IMR-90 (cell line): Measurements from ENCODE around the gene C2orf68. TPM values are rescaled to one million over a fixed set of nuclear protein-coding genes. Genes with fewer than 3 reads are reported as not detected.

ENCODE experiments used
- ATAC-seq: fragments of 200-7000 bp; cut with Tn5 transposase; 2 replicates; pipeline ENCODE4 v1.9.1; 2020; ENCODE audit warnings: low read depth, mild to moderate bottlenecking, moderate library complexity
- BruUV-seq: library from RNA; stranded (reverse); fragments of 400-500 nt; replicated peaks from 2 replicates; lab custom pipeline; 2021; lab: Mats Ljungman, UMichigan
- CTCF ChIA-PET: fragments of 300-600 bp; formaldehyde crosslinking; extraction: SDS; loops from one replicate; lab custom pipeline; 2021; ENCODE audit warnings: antibody characterized with exemption; lab: Yijun Ruan, JAX
- POLR2A ChIA-PET: fragments of 300-600 bp; sonication (Branson Sonifier 250); formaldehyde crosslinking; loops from one replicate; lab custom pipeline; 2022; ENCODE audit warnings: antibody characterized with exemption; ENCODE audit not compliant: unreplicated experiment; lab: Charles Lee
- DNase-seq: peaks from one replicate; pipeline ENCODE4 v3.0.0; 2013
- H2AFZ ChIP-seq: replicated peaks from 2 replicates; pipeline ENCODE3; 2013; ENCODE audit warnings: low read length, mild to moderate bottlenecking; ENCODE audit not compliant: poor library complexity
- H2AK5ac ChIP-seq: 2 replicates; pipeline ENCODE4 v1.6.1; 2013; ENCODE audit warnings: low read depth, low read length, inconsistent platforms
- H2AK9ac ChIP-seq: replicated peaks from 2 replicates; pipeline ENCODE3; 2013; ENCODE audit warnings: mild to moderate bottlenecking, low read depth, low read length, moderate library complexity; ENCODE audit not compliant: poor library complexity
- H2BK120ac ChIP-seq: 2 replicates; pipeline ENCODE4 v1.6.1; 2013; ENCODE audit warnings: low read depth, low read length, inconsistent platforms
- H2BK15ac ChIP-seq: 3 replicates; pipeline ENCODE4 v1.6.1; 2013; ENCODE audit warnings: low read depth, low read length, inconsistent platforms
- H2BK20ac ChIP-seq: 2 replicates; pipeline ENCODE4 v1.6.1; 2013; ENCODE audit warnings: low read depth, mild to moderate bottlenecking, inconsistent platforms, low read length, moderate library complexity
- H2BK5ac ChIP-seq: 2 replicates; pipeline ENCODE4 v1.6.1; 2013; ENCODE audit warnings: mild to moderate bottlenecking, low read depth, low read length, inconsistent platforms; ENCODE audit not compliant: poor library complexity, severe bottlenecking
- H3K14ac ChIP-seq: replicated peaks from 2 replicates; pipeline ENCODE4 v1.6.1; 2013; ENCODE audit warnings: low read depth, low read length, inconsistent platforms
- H3K18ac ChIP-seq: 2 replicates; pipeline ENCODE4 v1.6.1; 2013; ENCODE audit warnings: low read depth, low read length, control low read depth
- H3K23ac ChIP-seq: 2 replicates; pipeline ENCODE4 v1.6.1; 2013; ENCODE audit warnings: low read depth, low read length, inconsistent platforms
- H3K27ac ChIP-seq: 2 replicates; pipeline ENCODE4 v1.5.1; 2013; ENCODE audit warnings: mild to moderate bottlenecking, control low read depth, low read length; ENCODE audit not compliant: insufficient read depth
- H3K27me3 ChIP-seq: 2 replicates; pipeline ENCODE4 v1.6.1; 2013; ENCODE audit warnings: low read length; ENCODE audit not compliant: control insufficient read depth, insufficient read depth
- H3K36me3 ChIP-seq: 2 replicates; pipeline ENCODE4 v1.6.1; 2013; ENCODE audit warnings: low read length, mixed read lengths; ENCODE audit not compliant: control insufficient read depth, insufficient read depth
- H3K4ac ChIP-seq: 2 replicates; pipeline ENCODE4 v1.6.1; 2013; ENCODE audit warnings: low read depth, low read length, inconsistent platforms
- H3K4me1 ChIP-seq: 2 replicates; pipeline ENCODE4 v1.6.1; 2013; ENCODE audit warnings: low read length, mixed read lengths; ENCODE audit not compliant: control insufficient read depth, insufficient read depth
- H3K4me2 ChIP-seq: 2 replicates; pipeline ENCODE4 v1.6.1; 2013; ENCODE audit warnings: low read depth, mild to moderate bottlenecking, control low read depth, low read length, moderate library complexity
- H3K4me3 ChIP-seq: 2 replicates; pipeline ENCODE4 v1.5.1; 2013; ENCODE audit warnings: low read depth, mild to moderate bottlenecking, control low read depth, low read length, moderate library complexity; ENCODE audit not compliant: insufficient read depth
- H3K56ac ChIP-seq: 2 replicates; pipeline ENCODE4 v1.6.1; 2013; ENCODE audit warnings: low read length, inconsistent platforms; ENCODE audit not compliant: insufficient read depth; ENCODE audit errors: extremely low read depth
- H3K79me1 ChIP-seq, 2 experiments: 2 replicates each; pipeline ENCODE4 v1.6.1; 2013; ENCODE audit warnings: low read length in 2 of 2, inconsistent platforms in 1 of 2, low read depth in 1 of 2
- H3K9ac ChIP-seq: 2 replicates; pipeline ENCODE4 v1.6.1; 2013; ENCODE audit warnings: low read depth, low read length, control low read depth
- H3K9me1 ChIP-seq: 2 replicates; pipeline ENCODE4 v1.6.1; 2013; ENCODE audit warnings: low read length, inconsistent platforms; ENCODE audit not compliant: insufficient read depth
- H3K9me3 ChIP-seq: 2 replicates; pipeline ENCODE4 v1.6.1; 2013; ENCODE audit warnings: low read length; ENCODE audit not compliant: control insufficient read depth, insufficient read depth
- H4K20me1 ChIP-seq: 2 replicates; pipeline ENCODE4 v1.6.1; 2013; ENCODE audit warnings: low read length, inconsistent platforms; ENCODE audit not compliant: insufficient read depth
- H4K5ac ChIP-seq: 2 replicates; pipeline ENCODE4 v1.6.1; 2013; ENCODE audit warnings: mild to moderate bottlenecking, low read depth, low read length, control low read depth
- H4K8ac ChIP-seq, 2 experiments: 2 replicates each; pipeline ENCODE4 v1.6.1; 2013; ENCODE audit warnings: low read depth in 2 of 2, low read length in 2 of 2, control low read depth in 1 of 2, inconsistent platforms in 1 of 2
- H4K91ac ChIP-seq: 2 replicates; pipeline ENCODE4 v1.6.1; 2013; ENCODE audit warnings: low read depth, low read length, inconsistent platforms; ENCODE audit not compliant: insufficient read depth
- BHLHE40 ChIP-seq: fragments of 150-350 bp; IDR thresholded peaks from 2 replicates; pipeline ENCODE4 v1.6.1; 2016; ENCODE audit warnings: mild to moderate bottlenecking, low read depth, low read length
- CEBPB ChIP-seq: IDR thresholded peaks from 2 replicates; pipeline ENCODE4 v1.6.1; 2012; ENCODE audit warnings: low read depth, low read length, improper control_type of control experiment
- CHD1 ChIP-seq: IDR thresholded peaks from 2 replicates; pipeline ENCODE4 v1.6.1; 2012; ENCODE audit warnings: low read depth, low read length, improper control_type of control experiment
- CTCF ChIP-seq: conservative IDR thresholded peaks from 2 replicates; pipeline ENCODE4 v1.5.1; 2012; ENCODE audit warnings: mild to moderate bottlenecking, low read depth, low read length, improper control_type of control experiment
- FOS ChIP-seq: fragments of 150-350 bp; IDR thresholded peaks from 2 replicates; pipeline ENCODE4 v1.6.1; 2016; ENCODE audit warnings: low read depth, low read length
- MAFK ChIP-seq: IDR thresholded peaks from 2 replicates; pipeline ENCODE4 v1.6.1; 2012; ENCODE audit warnings: low read depth, low read length, improper control_type of control experiment
- MAZ ChIP-seq: IDR thresholded peaks from 2 replicates; pipeline ENCODE4 v1.6.1; 2012; ENCODE audit warnings: low read depth, mild to moderate bottlenecking, low read length, improper control_type of control experiment, moderate library complexity, borderline replicate concordance
- MXI1 ChIP-seq: IDR thresholded peaks from 2 replicates; pipeline ENCODE4 v1.6.1; 2012; ENCODE audit warnings: low read depth, mild to moderate bottlenecking, low read length, moderate library complexity, borderline replicate concordance
- NFE2L2 ChIP-seq: fragments of 150-350 bp; IDR thresholded peaks from 2 replicates; pipeline ENCODE4 v1.6.1; 2016; ENCODE audit warnings: low read depth, mild to moderate bottlenecking, low read length
- POLR2A ChIP-seq: IDR thresholded peaks from 2 replicates; pipeline ENCODE4 v1.6.1; 2012; ENCODE audit warnings: mild to moderate bottlenecking, low read depth, low read length
- RAD21 ChIP-seq: IDR thresholded peaks from 2 replicates; pipeline ENCODE4 v1.6.1; 2012; ENCODE audit warnings: low read length, improper control_type of control experiment
- RCOR1 ChIP-seq: IDR thresholded peaks from 2 replicates; pipeline ENCODE4 v1.6.1; 2012; ENCODE audit warnings: mild to moderate bottlenecking, low read length, improper control_type of control experiment; ENCODE audit not compliant: insufficient replicate concordance
- RFX5 ChIP-seq: IDR thresholded peaks from 2 replicates; pipeline ENCODE4 v1.8.0; 2012; ENCODE audit warnings: low read depth, mild to moderate bottlenecking, low read length, moderate library complexity
- SMC3 ChIP-seq: fragments of 150-350 bp; IDR thresholded peaks from 2 replicates; pipeline ENCODE4 v1.6.1; 2016; ENCODE audit warnings: low read depth, mild to moderate bottlenecking, antibody characterized with exemption, low read length, moderate library complexity
- USF2 ChIP-seq: fragments of 150-350 bp; IDR thresholded peaks from 2 replicates; pipeline ENCODE4 v1.6.1; 2017; ENCODE audit warnings: mild to moderate bottlenecking, antibody characterized with exemption, low read length, low read depth
- WGBS, 2 experiments: methylation state at CpG; one replicate each; pipeline versions ENCODE4 v1.1.5 to v1.1.7; 2013; ENCODE audit warnings: missing lambda C conversion rate in 2 of 2; ENCODE audit not compliant: insufficient read length in 1 of 2; ENCODE audit errors: extremely low coverage in 2 of 2; 5-methylcytosine and 5-hydroxymethylcytosine counted together
- dilution Hi-C: fragments of 300-500 bp; cut with HindIII; formaldehyde crosslinking; loops from one replicate; pipeline ENCODE4 v1.14.3; 2018; ENCODE audit warnings: low sequenced_read_pairs; ENCODE audit not compliant: unreplicated experiment
- in situ Hi-C: fragments of 300-500 bp; cut with MboI; formaldehyde crosslinking; loops from 3 replicates; pipeline ENCODE4 v1.14.3; 2019; ENCODE audit warnings: low sequenced_read_pairs, inconsistent platforms, mixed read lengths
- intact Hi-C: fragments of 100-400 bp; cut with micrococcal nuclease; formaldehyde crosslinking; loops from 2 replicates; pipeline ENCODE4 v1.10.0; 2022
- polyA plus RNA-seq, 3 experiments: library from polyadenylated mRNA; depleted of rRNA; stranded (reverse); fragments of >200 nt; gene quantifications; 2 replicates each; pipeline ENCODE4 v1.2.3, GENCODE V29; 2012; ENCODE audit warnings: low replicate concordance in 1 of 3
- total RNA-seq: library from RNA; depleted of rRNA; stranded (reverse); fragments of >200 nt; gene quantifications from 2 replicates; pipeline ENCODE4 v1.2.3, GENCODE V29; 2012

C2orf68 gene
- total and polyA plus RNA-seq, 2 of the 4 experiments (the other 2 are of a cell fraction): 6.8 to 10.1 TPM

- peak within 1 kb of the TSS; percentile 95 for H3K4me2 ChIP-seq
- H4K8ac ChIP-seq: peak within 1 kb of the TSS; percentile 81 to 95
- in situ Hi-C loops: no loop called here
- 1% methylated on average over 27 of the region's 64 CpGs; no CpG with 5 or more reads in 1 of the 2 experiments for WGBS, 2 experiments
- peak within 1 kb of the TSS; percentile 80 for H2BK5ac ChIP-seq
- peak within 1 kb of the TSS; percentile 63 for H2AK5ac ChIP-seq
- no peaks in the 10 kb centered on the region for H4K20me1 ChIP-seq
- no peak within 1 kb of the TSS for H2BK15ac ChIP-seq
- intact Hi-C loops: loop anchor here (2.0 to 5.0 kb wide), 2 partner anchors 23 to 41 kb away; partner anchors contain the start of genes TMEM150A and VAMP5
- BruUV-seq: no TSS peak
- CTCF ChIA-PET: interaction anchor here (0.6 to 1.0 kb wide), 2 partner anchors 140 to 955 kb away, joined by 3 read pairs; no protein-coding TSS in a partner anchor
- peaks cover 19 to 41% of the 10 kb centered on the region in 2 experiments for H3K79me1 ChIP-seq
- dilution Hi-C loops: no loop called here
- peak within 1 kb of the TSS; percentile 31 for H3K18ac ChIP-seq
- POLR2A ChIA-PET: interaction anchor here (0.6 to 0.8 kb wide), 3 partner anchors 26 to 204 kb away, joined by 3 read pairs; no protein-coding TSS in a partner anchor
- peak; percentile 92 for DNase-seq
- H3K9me1 ChIP-seq: peaks cover 8% of the 10 kb centered on the region; the same call in 1 of the 2 replicates
- peak within 1 kb of the TSS; percentile 94 for H2AK9ac ChIP-seq
- peak within 1 kb of the TSS; percentile 73 for H3K56ac ChIP-seq
- H3K4ac ChIP-seq: peak within 1 kb of the TSS; percentile 95
- peak within 1 kb of the TSS; percentile 99 for H3K23ac ChIP-seq
- H3K9me3 ChIP-seq: no peaks in the 10 kb centered on the region
- no peak within 1 kb of the TSS for H2BK20ac ChIP-seq
- peak within 1 kb of the TSS; percentile 56 for H2BK120ac ChIP-seq
- peak within 1 kb of the TSS; percentile 65 for H3K4me3 ChIP-seq
- no peaks in the 10 kb centered on the region for H3K27me3 ChIP-seq
- peaks cover 3% of the 10 kb centered on the region; the same call in 1 of the 2 replicates for H3K4me1 ChIP-seq
- H4K91ac ChIP-seq: peak within 1 kb of the TSS; percentile 69
- peak within 1 kb of the TSS; percentile 90 for H3K9ac ChIP-seq
- peak within 1 kb of the TSS; percentile 81 for H3K27ac ChIP-seq
- H4K5ac ChIP-seq: peak within 1 kb of the TSS; percentile 85
- peak within 1 kb of the TSS; percentile 99 for H3K14ac ChIP-seq
- H3K36me3 ChIP-seq: peaks cover 10% of the 10 kb centered on the region
- H2AFZ ChIP-seq: peak within 1 kb of the TSS; percentile 95
- ATAC-seq: peak; percentile 98
- TF ChIP-seq MXI1: peak; percentile 62; the same call in 1 of the 2 replicates
- TF ChIP-seq BHLHE40: no peak
- no peak for TF ChIP-seq MAZ
- no peak for TF ChIP-seq CHD1
- TF ChIP-seq SMC3: no peak
- peak; percentile 31; the same call in 1 of the 2 replicates for TF ChIP-seq CTCF
- peak; percentile 62 for TF ChIP-seq POLR2A
- no peak for TF ChIP-seq RCOR1
- no peak for TF ChIP-seq RFX5
- 0 out of 2 replicates have a peak, but pooled peaks have one; percentile 16 for TF ChIP-seq RAD21
- no peak for TF ChIP-seq NFE2L2
- no peak for TF ChIP-seq FOS
- no peak for TF ChIP-seq MAFK
- no peak for TF ChIP-seq USF2
- no peak for TF ChIP-seq CEBPB
Observed at GRCh38 chr2:85561280-85562212, 50.3 kb downstream of the C2orf68 start, which contains the start of gene GGCX. Gene GGCX (minus strand): TSS chr2:85561493. CDS start chr2:85561428, 65 bp downstream.
